ENCODE results near the gene FBN1.

FBN1 gene

DNA sequence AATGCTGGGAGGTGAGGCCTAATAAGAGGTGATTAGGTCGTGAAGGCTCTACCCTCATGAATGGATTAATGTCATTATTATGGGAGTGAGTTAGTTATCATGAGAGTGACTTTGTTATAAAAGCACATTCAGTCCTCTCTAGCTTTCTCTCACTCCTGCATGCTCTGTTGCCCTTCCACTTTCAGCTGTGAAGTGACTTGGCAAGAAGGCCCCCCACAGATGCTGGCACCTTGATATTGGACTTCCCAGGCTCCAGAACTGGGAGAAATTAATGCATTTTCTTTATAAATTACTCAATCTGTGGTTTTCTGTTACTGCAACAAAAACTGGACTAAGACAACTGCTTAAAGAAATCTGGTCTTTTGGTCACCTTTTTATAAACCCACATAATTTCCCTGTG is 144.3 kb downstream of the FBN1 start:
- DNase-seq, result no peak

GRCh38 chr15:48500595-48500994 is 144.9 kb downstream of the FBN1 start:
- DNase-seq, result no peak

- no peak for DNase-seq
Measured at GRCh38 chr15:48499978-48500377, 145.5 kb downstream of the FBN1 start.

- no peak for DNase-seq
Measured at GRCh38 chr15:48498828-48499227, 146.7 kb downstream of the FBN1 start.

- no peak for DNase-seq
Measured at GRCh38 chr15:48494631-48495030, 150.9 kb downstream of the FBN1 start.

DNA sequence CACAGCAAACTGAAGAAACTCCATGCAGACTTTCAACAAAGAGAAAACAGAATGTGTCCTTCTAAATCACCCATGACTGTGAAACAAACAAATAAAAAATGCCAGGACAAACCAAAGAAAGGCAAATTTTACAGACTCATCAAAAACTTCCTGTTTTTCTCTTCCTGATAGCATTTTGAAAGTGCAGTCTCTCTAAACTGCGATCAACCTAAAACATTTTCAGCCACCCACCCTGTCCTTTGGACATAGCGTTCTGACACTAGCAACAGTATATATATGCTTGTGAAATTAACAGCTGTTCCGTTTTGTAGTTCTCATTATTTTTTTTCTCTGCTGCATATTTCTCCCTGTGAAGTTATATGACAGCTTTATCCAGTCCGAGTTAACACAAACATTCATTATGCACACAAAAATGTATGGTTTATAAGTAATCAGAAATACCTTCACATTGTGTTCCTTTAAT is 151.7 kb downstream of the FBN1 start:
- DNase-seq, result no peak

- no peak for DNase-seq
Measured at GRCh38 chr15:48493084-48493762, 152.3 kb downstream of the FBN1 start.

GRCh38 chr15:48486228-48486627 is 159.3 kb downstream of the FBN1 start:
- DNase-seq, result peak; percentile 48

GRCh38 chr15:48481802-48482201 is 163.7 kb downstream of the FBN1 start:
- no peak for DNase-seq

DNA sequence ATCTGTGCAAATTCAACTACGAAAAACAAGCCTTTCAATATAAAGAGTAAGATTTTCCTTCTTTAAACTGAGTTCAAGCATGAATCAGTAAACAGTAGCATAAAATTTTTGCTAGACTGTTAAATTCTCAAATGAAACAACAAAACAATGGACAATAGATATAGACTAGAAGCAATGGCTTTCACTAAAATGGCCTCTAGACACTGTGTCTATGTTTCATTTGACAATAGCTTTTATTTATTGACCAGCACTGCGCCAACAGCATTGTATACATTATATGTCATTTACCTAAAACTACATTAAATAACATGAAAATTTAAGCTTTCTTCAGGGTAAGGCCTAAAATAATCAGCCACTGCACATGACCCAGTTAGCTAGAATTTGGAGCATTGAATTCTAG is 165.8 kb downstream of the FBN1 start:
- no peak for DNase-seq

GRCh38 chr15:48478581-48478980 is 166.9 kb downstream of the FBN1 start:
- no peak for DNase-seq

DNA sequence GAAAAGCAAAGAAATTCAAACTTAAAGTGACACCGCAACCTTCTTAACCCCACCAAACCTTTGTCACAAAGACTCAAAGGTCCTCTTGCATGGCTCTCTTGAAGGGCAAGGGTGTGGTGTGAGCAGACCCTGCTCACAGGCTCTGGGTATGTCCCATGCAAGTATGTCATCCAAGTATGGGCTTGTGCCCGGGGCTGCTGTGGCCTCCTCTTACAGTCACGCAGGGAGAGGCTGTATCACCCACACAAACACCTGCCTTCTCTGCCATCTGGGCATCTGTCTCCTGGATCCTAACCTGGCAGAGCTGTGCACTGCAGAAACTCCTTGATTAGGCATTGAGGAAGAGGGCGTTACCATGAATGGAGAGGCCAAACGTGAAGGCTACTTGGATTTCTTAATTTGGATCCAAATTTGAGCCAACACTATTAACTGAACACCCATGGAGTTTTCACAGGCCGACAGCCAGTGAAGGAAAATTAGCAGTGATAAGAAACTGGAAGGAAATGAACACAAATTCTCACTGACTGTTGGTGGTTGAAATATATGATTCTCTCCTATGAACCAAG is 167.6 kb downstream of the FBN1 start:
- DNase-seq, result no peak

GRCh38 chr15:48475600-48476395 is 169.7 kb downstream of the FBN1 start:
- DNase-seq, result no peak

DNA sequence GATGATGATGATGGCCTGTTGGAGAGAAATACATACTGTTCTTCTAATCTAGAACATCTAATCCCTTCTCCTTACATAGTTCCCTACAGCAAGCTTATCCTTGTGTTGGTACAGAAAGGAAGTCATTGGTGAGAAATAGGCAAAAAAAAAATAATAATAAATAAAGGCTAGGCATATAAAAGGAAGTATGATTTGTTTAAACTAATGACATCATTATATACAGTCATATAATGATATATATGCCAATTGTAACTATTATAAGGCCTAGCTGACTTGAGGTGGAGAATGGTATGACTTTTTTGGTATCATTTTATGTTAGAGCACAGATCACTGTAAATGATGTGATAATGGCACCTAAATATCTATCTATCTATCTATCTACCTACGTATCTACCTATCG is 171.8 kb downstream of the FBN1 start:
- no peak for DNase-seq

GRCh38 chr15:48472756-48473155 is 172.8 kb downstream of the FBN1 start:
- DNase-seq, result no peak

- no peak for DNase-seq
Measured at GRCh38 chr15:48471073-48471472, 174.4 kb downstream of the FBN1 start.

- no peak for DNase-seq
Measured at GRCh38 chr15:48470096-48470495, 175.4 kb downstream of the FBN1 start.

DNA sequence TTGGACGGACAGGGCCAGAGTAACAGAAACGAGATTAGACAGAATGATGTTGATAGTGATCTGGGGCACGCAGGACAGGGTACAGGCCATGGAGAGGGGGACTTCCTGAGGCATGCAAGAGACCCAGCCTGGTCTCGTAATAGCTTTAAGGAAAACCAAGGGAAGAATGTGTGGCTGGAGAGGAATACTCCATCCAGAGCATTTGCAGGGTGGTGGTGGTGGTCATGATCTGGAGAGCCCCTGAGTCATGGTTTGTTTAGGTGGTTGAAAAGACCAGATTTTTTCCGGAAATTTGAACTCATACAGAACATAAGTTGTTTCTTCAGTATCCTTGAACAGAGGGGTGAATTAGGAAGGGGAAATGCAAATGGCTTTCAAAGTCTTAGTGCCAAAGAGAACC is 175.8 kb downstream of the FBN1 start:
- no peak for DNase-seq

DNA sequence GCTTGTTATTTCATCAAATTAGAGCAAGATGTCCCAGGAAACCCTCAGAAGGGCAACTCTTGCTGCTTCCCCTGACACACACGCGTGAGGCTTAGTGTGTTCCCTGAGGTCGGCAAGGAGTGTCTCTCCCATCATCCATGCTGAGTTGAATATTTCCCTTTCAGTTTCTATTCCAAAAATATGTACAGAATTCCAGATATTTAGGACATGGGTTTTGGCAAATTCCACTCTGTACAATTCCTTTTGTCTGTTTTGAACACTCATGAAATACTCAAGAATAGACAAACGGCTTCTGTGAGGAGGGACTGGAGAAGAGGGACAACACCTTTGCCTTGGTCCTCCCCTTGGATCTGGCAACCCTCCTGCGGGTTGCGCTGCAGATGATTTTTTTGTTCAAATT is 176.2 kb downstream of the FBN1 start:
- no peak for DNase-seq

- DNase-seq, result no peak
Measured at GRCh38 chr15:48467801-48468200, 177.7 kb downstream of the FBN1 start.

DNA sequence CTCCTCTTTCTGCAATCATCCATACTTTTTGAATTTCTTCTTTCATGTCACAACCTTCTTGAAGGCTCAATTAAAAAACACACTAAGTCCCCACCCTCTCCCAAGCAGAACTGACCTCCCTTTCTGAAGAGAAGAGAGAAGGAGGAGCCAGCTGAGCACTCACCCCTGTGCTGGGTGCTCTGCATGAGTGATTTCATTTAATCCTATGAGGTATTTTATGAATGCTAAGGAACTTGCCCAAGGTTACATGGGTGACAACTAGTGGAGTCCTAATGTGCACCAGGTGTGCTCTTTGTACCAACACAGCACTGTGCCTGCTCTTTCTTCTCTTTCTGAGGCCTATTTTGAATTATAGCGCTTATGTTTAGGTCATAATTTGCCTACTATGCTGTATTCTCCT is 178.7 kb downstream of the FBN1 start:
- DNase-seq, result no peak

DNA sequence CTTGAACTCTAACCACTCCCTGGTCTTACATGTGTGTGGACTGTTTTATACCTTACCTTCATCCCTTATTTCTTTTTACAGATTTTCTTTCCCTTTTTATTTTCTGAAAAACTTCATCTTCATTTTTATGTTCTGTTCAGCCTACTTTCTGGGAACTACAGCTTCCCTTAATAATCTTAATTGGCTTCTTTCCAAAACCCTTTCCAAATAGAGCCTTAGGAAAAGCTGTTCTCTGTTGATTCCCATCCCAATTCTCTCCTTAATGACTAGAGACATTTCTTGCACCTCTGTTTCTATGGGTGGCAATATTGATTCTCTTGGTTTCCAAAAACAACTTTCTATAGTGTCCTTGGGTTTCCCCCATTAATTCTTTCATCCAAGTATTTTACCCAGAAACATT is 179.4 kb downstream of the FBN1 start:
- no peak for DNase-seq

DNA sequence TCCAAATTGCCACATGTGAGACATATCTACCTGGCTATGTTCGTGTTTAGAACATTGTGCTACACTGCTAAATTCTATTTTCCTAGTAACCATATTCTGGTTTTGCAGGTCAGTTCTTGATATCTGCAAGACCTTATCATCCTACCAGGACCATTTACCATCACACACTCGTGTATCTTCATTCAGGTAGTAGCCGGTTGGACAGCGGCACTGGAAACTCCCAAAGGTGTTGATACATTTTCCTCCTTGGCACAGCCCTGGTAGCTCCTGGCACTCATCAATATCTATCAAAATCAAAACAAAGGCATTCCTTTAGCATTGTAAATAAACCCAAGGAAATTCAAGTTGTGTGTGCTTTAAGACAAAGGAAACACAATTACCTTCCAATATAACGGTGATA is 180.1 kb downstream of the FBN1 start:
- no peak for DNase-seq

- DNase-seq, result no peak
Measured at GRCh38 chr15:48463366-48463880, 182.1 kb downstream of the FBN1 start.
